Neural cell (in vitro differentiated cells): Measurements from ENCODE around the gene RAB40C. TPM values are rescaled to one million over a fixed set of nuclear protein-coding genes. Genes with fewer than 3 reads are reported as not detected.

Experiments used
- H2AFZ ChIP-seq: fragments of 200-600, 300-800 bp; sonication (generic), shearing (Covaris generic); 2 replicates; pipeline ENCODE4 v1.6.0; 2014; ENCODE audit warnings: low read depth, mild to moderate bottlenecking, antibody characterized with exemption, low read length, moderate library complexity
- H3F3A ChIP-seq: fragments of 200-600 bp; shearing (Covaris generic); 2 replicates; pipeline ENCODE4 v1.6.1; 2016; ENCODE audit warnings: mild to moderate bottlenecking, moderate library complexity, mixed read lengths, antibody characterized with exemption, low read length; ENCODE audit not compliant: insufficient read depth, poor library complexity, severe bottlenecking
- H3K27ac ChIP-seq: fragments of 200-600, 300-800 bp; sonication (generic), shearing (Covaris generic); 2 replicates; pipeline ENCODE4 v1.5.1; 2014; ENCODE audit warnings: mild to moderate bottlenecking, low read length, moderate library complexity
- H3K27me3 ChIP-seq: fragments of 300-800, 200-600 bp; sonication (generic), shearing (Covaris generic); 2 replicates; pipeline ENCODE4 v1.6.0; 2014; ENCODE audit warnings: mild to moderate bottlenecking, low read depth, low read length, moderate library complexity; ENCODE audit not compliant: insufficient read depth
- H3K36me3 ChIP-seq: fragments of 300-800, 200-600 bp; sonication (generic), shearing (Covaris generic); 2 replicates; pipeline ENCODE4 v1.5.1; 2014; ENCODE audit warnings: mild to moderate bottlenecking, antibody characterized with exemption, low read length, moderate library complexity; ENCODE audit not compliant: insufficient read depth
- H3K4me2 ChIP-seq: fragments of 300-800, 200-600 bp; sonication (generic), shearing (Covaris generic); 2 replicates; pipeline ENCODE4 v1.6.0; 2014; ENCODE audit warnings: mild to moderate bottlenecking, low read length
- H3K4me3 ChIP-seq: fragments of 300-800, 200-600 bp; sonication (generic), shearing (Covaris generic); 2 replicates; pipeline ENCODE4 v1.5.1; 2014; ENCODE audit warnings: mild to moderate bottlenecking, low read length, moderate library complexity
- H3K79me2 ChIP-seq: fragments of 200-600 bp; shearing (Covaris generic); replicated peaks from 2 replicates; pipeline ENCODE4 v1.6.0; 2014; ENCODE audit warnings: mild to moderate bottlenecking, low read length, moderate library complexity; ENCODE audit not compliant: insufficient read depth
- H3K9ac ChIP-seq: fragments of 300-800, 200-600 bp; sonication (generic), shearing (Covaris generic); 2 replicates; pipeline ENCODE4 v1.6.1; 2016; ENCODE audit warnings: mild to moderate bottlenecking, low read length, mixed read lengths
- H3K9me2 ChIP-seq: fragments of 200-600 bp; shearing (Covaris generic); 2 replicates; pipeline ENCODE4 v1.6.1; 2016; ENCODE audit warnings: mild to moderate bottlenecking, low read length, mixed read lengths; ENCODE audit not compliant: insufficient read depth
- H3K9me3 ChIP-seq: fragments of 200-600, 300-800 bp; sonication (generic), shearing (Covaris generic); 2 replicates; pipeline ENCODE4 v1.6.1; 2016; ENCODE audit warnings: mild to moderate bottlenecking, mixed run types, low read length, moderate library complexity, mixed read lengths
- H4K20me1 ChIP-seq: fragments of 200-600 bp; shearing (Covaris generic); 2 replicates; pipeline ENCODE4 v1.6.1; 2016; ENCODE audit warnings: mild to moderate bottlenecking, mixed run types; ENCODE audit not compliant: insufficient read depth
- CTCF ChIP-seq: fragments of 450-650 bp; IDR thresholded peaks from 2 replicates; pipeline ENCODE4 v1.5.1; 2014; ENCODE audit warnings: antibody characterized with exemption, mild to moderate bottlenecking, moderate library complexity; ENCODE audit not compliant: poor library complexity, severe bottlenecking
- EP300 ChIP-seq: fragments of 450-650 bp; conservative IDR thresholded peaks from 2 replicates; pipeline ENCODE4 v1.6.1; 2014; ENCODE audit warnings: antibody characterized with exemption, mild to moderate bottlenecking, moderate library complexity; ENCODE audit not compliant: poor library complexity, severe bottlenecking
- EZH2 ChIP-seq: fragments of 200-600, 300-800 bp; shearing (Covaris generic), sonication (generic); IDR thresholded peaks from 2 replicates; pipeline ENCODE4 v1.6.1; 2014; ENCODE audit warnings: antibody characterized with exemption, low read length, borderline replicate concordance, mild to moderate bottlenecking; ENCODE audit not compliant: insufficient read depth, poor library complexity, severe bottlenecking
- MXI1 ChIP-seq: fragments of 450-650 bp; conservative IDR thresholded peaks from 2 replicates; pipeline ENCODE4 v1.6.1; 2014; ENCODE audit warnings: antibody characterized with exemption, mild to moderate bottlenecking; ENCODE audit not compliant: poor library complexity, severe bottlenecking
- POLR2AphosphoS5 ChIP-seq: IDR thresholded peaks from 2 replicates; pipeline ENCODE4 v1.6.1; 2012
- RAD21 ChIP-seq: fragments of 450-650 bp; conservative IDR thresholded peaks from 2 replicates; pipeline ENCODE4 v1.6.1; 2014; ENCODE audit warnings: antibody characterized with exemption, mild to moderate bottlenecking, moderate library complexity
- SMC3 ChIP-seq: fragments of 450-650 bp; conservative IDR thresholded peaks from 2 replicates; pipeline ENCODE4 v1.6.1; 2014; ENCODE audit warnings: antibody characterized with exemption, mild to moderate bottlenecking, moderate library complexity; ENCODE audit not compliant: poor library complexity
- TAF1 ChIP-seq: IDR thresholded peaks from 2 replicates; pipeline ENCODE4 v1.6.1; 2012; ENCODE audit warnings: low read depth
- polyA plus RNA-seq: library from polyadenylated mRNA; depleted of rRNA; stranded (reverse); fragments of >200 nt; gene quantifications from 2 replicates; pipeline ENCODE4 v1.2.3, GENCODE V29; 2014
- TF ChIP-seq, protein P1 (sequence below): IDR thresholded peaks from 2 replicates; pipeline ENCODE4 v1.6.1; 2012; ENCODE audit warnings: borderline replicate concordance

The RAB40C gene
- polyA plus RNA-seq, 1 donor from 2014 or later: 40.7 TPM

DNA sequence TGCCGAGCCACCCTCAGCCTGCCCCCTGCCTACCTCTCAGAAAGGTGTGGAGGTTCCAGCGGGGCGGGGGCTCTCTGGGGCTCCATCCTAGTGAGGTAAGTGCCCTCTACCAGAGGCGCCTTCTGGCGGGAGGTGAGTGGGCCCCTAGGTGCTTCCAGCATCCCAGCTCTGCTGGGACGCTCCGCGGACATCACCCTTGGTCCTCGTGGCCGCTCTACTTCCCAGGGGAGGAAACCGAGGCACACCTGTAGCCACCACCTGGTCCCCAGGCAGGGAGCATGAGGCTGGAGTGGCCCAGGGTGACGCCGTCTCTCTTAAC, 53.1 kb downstream of the RAB40C start:
- no peaks in the 10 kb centered on the region for H4K20me1 ChIP-seq
- no peaks in the 10 kb centered on the region for H3K36me3 ChIP-seq
- H2AFZ ChIP-seq: no peak overlapping the region
- no peaks in the 10 kb centered on the region for H3K27me3 ChIP-seq
- H3F3A ChIP-seq: no peaks in the 10 kb centered on the region
- peak overlapping the region; percentile 77 for H3K9ac ChIP-seq
- no peaks in the 10 kb centered on the region for H3K9me3 ChIP-seq
- H3K4me2 ChIP-seq: no peak overlapping the region
- H3K9me2 ChIP-seq: no peaks in the 10 kb centered on the region
- H3K79me2 ChIP-seq: no peaks in the 10 kb centered on the region
- H3K4me3 ChIP-seq: peak overlapping the region; percentile 82
- no peak overlapping the region for H3K27ac ChIP-seq
- TF ChIP-seq CTCF (no peak), SMC3 (no peak), EP300 (no peak), TAF1 (no peak)

DNA sequence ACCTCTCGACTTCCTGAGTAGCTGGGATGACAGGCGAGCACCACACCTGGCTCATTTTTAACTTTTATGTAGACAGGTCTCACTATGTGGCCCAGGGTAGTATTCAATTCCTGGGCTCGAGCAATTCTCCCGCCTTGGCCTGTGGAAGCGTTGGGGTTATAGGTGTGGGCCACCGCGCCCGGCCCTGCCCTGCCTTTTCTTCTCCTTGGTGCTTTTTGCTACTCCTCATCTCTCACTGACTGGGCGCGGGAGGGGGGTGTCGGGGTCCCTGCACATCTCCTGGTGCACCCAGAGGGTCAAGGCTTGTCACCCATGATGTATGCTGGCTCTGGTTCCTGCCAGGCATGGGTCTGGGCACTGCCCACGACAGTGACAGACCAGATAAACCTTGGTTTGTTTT, 54.7 kb downstream of the RAB40C start:
- Histone ChIP-seq H4K20me1 (no peaks in the 10 kb centered on the region), H3K9me2 (no peaks in the 10 kb centered on the region), H3K9me3 (no peaks in the 10 kb centered on the region), H3K27ac (no peak overlapping the region), H3K4me3 (no peak overlapping the region), H2AFZ (no peak overlapping the region), H3K79me2 (no peaks in the 10 kb centered on the region), H3K36me3 (no peaks in the 10 kb centered on the region), H3F3A (no peaks in the 10 kb centered on the region), H3K27me3 (no peaks in the 10 kb centered on the region), H3K9ac (no peak overlapping the region), H3K4me2 (no peak overlapping the region)
- no peak for TF ChIP-seq MXI1

- Histone ChIP-seq H3K27me3 (no peaks in the 10 kb centered on the region), H2AFZ (no peak overlapping the region), H3K4me3 (no peak overlapping the region), H3K9me2 (no peaks in the 10 kb centered on the region), H3K36me3 (no peaks in the 10 kb centered on the region), H3K79me2 (no peaks in the 10 kb centered on the region), H3K27ac (no peak overlapping the region), H4K20me1 (no peaks in the 10 kb centered on the region), H3F3A (no peaks in the 10 kb centered on the region), H3K4me2 (no peak overlapping the region), H3K9me3 (no peaks in the 10 kb centered on the region), H3K9ac (no peak overlapping the region)
- TF ChIP-seq RAD21: no peak
- TF ChIP-seq POLR2AphosphoS5: no peak
- no peak for TF ChIP-seq MXI1
- TF ChIP-seq, protein P1, sequence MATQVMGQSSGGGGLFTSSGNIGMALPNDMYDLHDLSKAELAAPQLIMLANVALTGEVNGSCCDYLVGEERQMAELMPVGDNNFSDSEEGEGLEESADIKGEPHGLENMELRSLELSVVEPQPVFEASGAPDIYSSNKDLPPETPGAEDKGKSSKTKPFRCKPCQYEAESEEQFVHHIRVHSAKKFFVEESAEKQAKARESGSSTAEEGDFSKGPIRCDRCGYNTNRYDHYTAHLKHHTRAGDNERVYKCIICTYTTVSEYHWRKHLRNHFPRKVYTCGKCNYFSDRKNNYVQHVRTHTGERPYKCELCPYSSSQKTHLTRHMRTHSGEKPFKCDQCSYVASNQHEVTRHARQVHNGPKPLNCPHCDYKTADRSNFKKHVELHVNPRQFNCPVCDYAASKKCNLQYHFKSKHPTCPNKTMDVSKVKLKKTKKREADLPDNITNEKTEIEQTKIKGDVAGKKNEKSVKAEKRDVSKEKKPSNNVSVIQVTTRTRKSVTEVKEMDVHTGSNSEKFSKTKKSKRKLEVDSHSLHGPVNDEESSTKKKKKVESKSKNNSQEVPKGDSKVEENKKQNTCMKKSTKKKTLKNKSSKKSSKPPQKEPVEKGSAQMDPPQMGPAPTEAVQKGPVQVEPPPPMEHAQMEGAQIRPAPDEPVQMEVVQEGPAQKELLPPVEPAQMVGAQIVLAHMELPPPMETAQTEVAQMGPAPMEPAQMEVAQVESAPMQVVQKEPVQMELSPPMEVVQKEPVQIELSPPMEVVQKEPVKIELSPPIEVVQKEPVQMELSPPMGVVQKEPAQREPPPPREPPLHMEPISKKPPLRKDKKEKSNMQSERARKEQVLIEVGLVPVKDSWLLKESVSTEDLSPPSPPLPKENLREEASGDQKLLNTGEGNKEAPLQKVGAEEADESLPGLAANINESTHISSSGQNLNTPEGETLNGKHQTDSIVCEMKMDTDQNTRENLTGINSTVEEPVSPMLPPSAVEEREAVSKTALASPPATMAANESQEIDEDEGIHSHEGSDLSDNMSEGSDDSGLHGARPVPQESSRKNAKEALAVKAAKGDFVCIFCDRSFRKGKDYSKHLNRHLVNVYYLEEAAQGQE: no peak
- no peak for TF ChIP-seq SMC3
- TF ChIP-seq TAF1: no peak
- no peak for TF ChIP-seq CTCF
- TF ChIP-seq EP300: no peak
- no peak for TF ChIP-seq EZH2
Observed at GRCh38 chr16:645852-646678, 56.2 kb downstream of the RAB40C start.
